ENCODE results near the gene AATK. TPM values are rescaled to one million over a fixed set of nuclear protein-coding genes. Genes with fewer than 3 reads are reported as not detected.

Gene AATK
- total RNA-seq, 1 experiment from 2014 or later, result 4.4 TPM

GRCh38 chr17:81193051-81193410 is 27.0 kb upstream of the AATK start:
- H3K9me2 ChIP-seq (ENCODE audit: insufficient read depth), result no peaks in the 10 kb centered on the region
- no TSS peak for BruUV-seq (replicated peaks)
- no peak for ATAC-seq
- no peaks in the 10 kb centered on the region for H3K79me2 ChIP-seq (ENCODE audit: insufficient read depth, low read length)
- H3K9me3 ChIP-seq (ENCODE audit: control insufficient read depth in 1 of 2, insufficient read depth in 1 of 2, low read depth in 1 of 2, low read length in 2 of 2), result no peaks in the 10 kb centered on the region
- POLR2A ChIA-PET, result no interaction called here
- no peak overlapping the region for H2AFZ ChIP-seq (ENCODE audit: low read depth, low read length, poor library complexity, severe bottlenecking)
- H3K9ac ChIP-seq (ENCODE audit: low read length), result no peak overlapping the region
- H3K4me1 ChIP-seq (ENCODE audit: control insufficient read depth in 1 of 2, insufficient read depth in 2 of 2, low read length in 2 of 2), result no peaks in the 10 kb centered on the region
- no peak overlapping the region for H3K4me2 ChIP-seq (ENCODE audit: low read length)
- no peaks in the 10 kb centered on the region for H3K27me3 ChIP-seq (ENCODE audit: insufficient read depth, low read length)
- RAD21 ChIA-PET (ENCODE audit: low non-redundant PET in 1 of 2, low total read pairs in 2 of 2, uncharacterized antibody in 2 of 2, unreplicated experiment in 2 of 2), result no interaction called here
- H3K27ac ChIP-seq (ENCODE audit: low read depth, low read length), result no peak overlapping the region
- CTCF ChIA-PET, result no interaction called here
- TF ChIP-seq EZH2phosphoT487 (IDR thresholded peaks at IDR 0.05; ENCODE audit: borderline replicate concordance) (no peak), YY1 (IDR thresholded peaks at IDR 0.05; ENCODE audit: extremely low read depth, insufficient replicate concordance, low read depth, low read length) (no peak), CBX3 (IDR thresholded peaks at IDR 0.05; ENCODE audit: low read depth) (no peak), RAD21 (IDR thresholded peaks at IDR 0.05; ENCODE audit: low read depth) (no peak), JUND (IDR thresholded peaks at IDR 0.05) (no peak)
- intact Hi-C loops (cut with micrococcal nuclease), result no loop called here
- DNase-seq (ENCODE audit: low read depth, low spot score), result no peak
- peaks cover 3 to 5% of the 10 kb centered on the region in 2 experiments; a peak in 3 of 4 replicates for H3K36me3 ChIP-seq (ENCODE audit: control insufficient read depth in 1 of 2, insufficient read depth in 2 of 2, low read length in 2 of 2)
- H3K4me3 ChIP-seq (replicated peaks in 1 of 2; ENCODE audit: low read depth in 1 of 2, low read length in 2 of 2), result no peak overlapping the region
- H4K20me1 ChIP-seq (ENCODE audit: insufficient read depth), result no peaks in the 10 kb centered on the region

- no TSS peak for BruUV-seq (replicated peaks)
- no peak overlapping the region for H3K4me2 ChIP-seq (ENCODE audit: low read length)
- no peak overlapping the region for H3K4me3 ChIP-seq (replicated peaks in 1 of 2; ENCODE audit: low read depth in 1 of 2, low read length in 2 of 2)
- no peaks in the 10 kb centered on the region for H3K27me3 ChIP-seq (ENCODE audit: insufficient read depth, low read length)
- H3K9ac ChIP-seq (ENCODE audit: low read length), result no peak overlapping the region
- H3K79me2 ChIP-seq (ENCODE audit: insufficient read depth, low read length), result no peaks in the 10 kb centered on the region
- CTCF ChIA-PET, result interaction anchor here (0.6 kb wide), 1 partner anchor 9 kb away, joined by 3 read pairs; no protein-coding TSS in a partner anchor
- no peaks in the 10 kb centered on the region for H4K20me1 ChIP-seq (ENCODE audit: insufficient read depth)
- H3K4me1 ChIP-seq (ENCODE audit: control insufficient read depth in 1 of 2, insufficient read depth in 2 of 2, low read length in 2 of 2), result no peaks in the 10 kb centered on the region
- no peak for DNase-seq (ENCODE audit: low read depth, low spot score)
- POLR2A ChIA-PET, result no interaction called here
- no peak overlapping the region for H2AFZ ChIP-seq (ENCODE audit: low read depth, low read length, poor library complexity, severe bottlenecking)
- RAD21 ChIA-PET (ENCODE audit: low non-redundant PET in 1 of 2, low total read pairs in 2 of 2, uncharacterized antibody in 2 of 2, unreplicated experiment in 2 of 2), result no interaction called here
- no peaks in the 10 kb centered on the region for H3K9me3 ChIP-seq (ENCODE audit: control insufficient read depth in 1 of 2, insufficient read depth in 1 of 2, low read depth in 1 of 2, low read length in 2 of 2)
- H3K36me3 ChIP-seq (ENCODE audit: control insufficient read depth in 1 of 2, insufficient read depth in 2 of 2, low read length in 2 of 2), result peaks cover 3% of the 10 kb centered on the region in 2 experiments; a peak in 2 of 4 replicates
- TF ChIP-seq CEBPB (IDR thresholded peaks at IDR 0.05; ENCODE audit: low read depth) (no peak), RAD21 (IDR thresholded peaks at IDR 0.05; ENCODE audit: low read depth) (no peak)
- no peak overlapping the region for H3K27ac ChIP-seq (ENCODE audit: low read depth, low read length)
- intact Hi-C loops (cut with micrococcal nuclease), result no loop called here
- H3K9me2 ChIP-seq (ENCODE audit: insufficient read depth), result no peaks in the 10 kb centered on the region
- ATAC-seq, result 0 out of 2 replicates have a peak, but pooled peaks have one; percentile 19
Observed at GRCh38 chr17:81192386-81193050, 26.5 kb upstream of the AATK start.

Measured in HCT116 (cell line).